Calu3 (cell line): ENCODE measurements around the gene TBC1D13. TPM values are rescaled to one million over a fixed set of nuclear protein-coding genes. Genes with fewer than 3 reads are reported as not detected.
A peak's percentile ranks its signal among the peaks of the same experiment; 100 is the strongest.
"Not testable (repeated sequence)": the region's sequence is repeated elsewhere in the genome, so short reads cannot be mapped to it uniquely, and the experiment has no call there.

ENCODE experiments used
- BruUV-seq: library from RNA; stranded (reverse); fragments of 400-500 nt; replicated peaks from 2 replicates; lab custom pipeline; 2021; lab: Mats Ljungman, UMichigan
- CTCF ChIA-PET: fragments of 300-600 bp; sonication (Branson Sonifier 250); formaldehyde crosslinking; loops from one replicate; lab custom pipeline; 2022; ENCODE audit warnings: antibody characterized with exemption; lab: Charles Lee
- DNase-seq: peaks from one replicate; pipeline ENCODE4 v3.0.0; 2022
- H3K27ac Mint-ChIP-seq: one replicate; pipeline ENCODE4 v1.8.0; 2022; ENCODE audit warnings: mixed read lengths; ENCODE audit not compliant: unreplicated experiment
- H3K27me3 Mint-ChIP-seq: one replicate; pipeline ENCODE4 v1.8.0; 2022; ENCODE audit warnings: mixed read lengths; ENCODE audit not compliant: unreplicated experiment
- H3K36me3 Mint-ChIP-seq: one replicate; pipeline ENCODE4 v1.8.0; 2022; ENCODE audit warnings: mild to moderate bottlenecking, moderate library complexity, mixed read lengths; ENCODE audit not compliant: insufficient read depth, unreplicated experiment
- H3K4me1 Mint-ChIP-seq: one replicate; pipeline ENCODE4 v1.8.0; 2022; ENCODE audit warnings: mild to moderate bottlenecking, low read depth, mixed read lengths; ENCODE audit not compliant: unreplicated experiment
- H3K4me3 Mint-ChIP-seq: one replicate; pipeline ENCODE4 v1.8.0; 2022; ENCODE audit warnings: mild to moderate bottlenecking, low read depth, moderate library complexity, mixed read lengths; ENCODE audit not compliant: unreplicated experiment
- H3K9me3 Mint-ChIP-seq: one replicate; pipeline ENCODE4 v1.8.0; 2022; ENCODE audit warnings: low read depth, mixed read lengths; ENCODE audit not compliant: unreplicated experiment
- intact Hi-C: fragments of 100-400 bp; cut with micrococcal nuclease; formaldehyde crosslinking; loops from one replicate; pipeline ENCODE4 v1.10.0; 2022; ENCODE audit not compliant: unreplicated experiment
- total RNA-seq: library from RNA; stranded (reverse); gene quantifications from 2 replicates; pipeline ENCODE4 v1.2.3, GENCODE V29; 2022
- TF ChIP-seq, protein P1 (sequence below): fragments of 200-600 bp; IDR thresholded peaks from one replicate; pipeline ENCODE4 v1.8.0; 2022; ENCODE audit warnings: antibody characterized with exemption; ENCODE audit not compliant: unreplicated experiment

Gene TBC1D13
- total RNA-seq, 1 experiment from 2014 or later, result 16.6 TPM

DNA sequence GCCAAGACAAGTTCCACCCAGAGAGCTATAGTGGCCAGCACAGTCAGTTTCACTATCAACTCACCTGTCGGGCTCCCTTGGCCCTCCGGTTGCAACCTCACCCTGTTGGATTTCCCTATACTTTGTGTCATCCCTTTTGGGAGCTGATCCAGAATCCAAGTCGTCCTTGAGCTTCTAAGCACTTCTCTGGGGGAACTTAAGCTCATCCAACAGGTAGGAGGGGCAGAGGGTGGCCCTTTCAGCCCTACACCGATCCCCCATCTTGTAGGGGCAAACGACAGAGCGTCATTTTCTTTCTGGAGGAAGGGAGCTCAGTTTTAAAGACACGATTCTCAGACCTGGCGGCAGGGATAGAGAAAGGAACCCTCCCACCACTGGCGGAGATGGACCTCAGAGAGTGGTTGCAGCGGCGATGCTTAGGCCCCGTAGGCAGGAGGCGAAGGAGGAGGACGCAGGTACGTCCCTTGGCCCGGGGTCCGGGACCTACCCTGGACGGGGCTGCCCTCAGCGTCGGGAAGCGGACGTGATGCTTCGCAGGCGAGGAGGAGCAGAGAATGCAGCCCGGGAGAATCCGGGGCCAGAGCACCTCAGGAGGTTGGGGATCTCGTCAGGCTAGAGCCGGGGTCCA is 15.8 kb upstream of the TBC1D13 start:
- peaks cover 5% of the 10 kb centered on the region for H3K9me3 Mint-ChIP-seq
- TF ChIP-seq, protein P1, sequence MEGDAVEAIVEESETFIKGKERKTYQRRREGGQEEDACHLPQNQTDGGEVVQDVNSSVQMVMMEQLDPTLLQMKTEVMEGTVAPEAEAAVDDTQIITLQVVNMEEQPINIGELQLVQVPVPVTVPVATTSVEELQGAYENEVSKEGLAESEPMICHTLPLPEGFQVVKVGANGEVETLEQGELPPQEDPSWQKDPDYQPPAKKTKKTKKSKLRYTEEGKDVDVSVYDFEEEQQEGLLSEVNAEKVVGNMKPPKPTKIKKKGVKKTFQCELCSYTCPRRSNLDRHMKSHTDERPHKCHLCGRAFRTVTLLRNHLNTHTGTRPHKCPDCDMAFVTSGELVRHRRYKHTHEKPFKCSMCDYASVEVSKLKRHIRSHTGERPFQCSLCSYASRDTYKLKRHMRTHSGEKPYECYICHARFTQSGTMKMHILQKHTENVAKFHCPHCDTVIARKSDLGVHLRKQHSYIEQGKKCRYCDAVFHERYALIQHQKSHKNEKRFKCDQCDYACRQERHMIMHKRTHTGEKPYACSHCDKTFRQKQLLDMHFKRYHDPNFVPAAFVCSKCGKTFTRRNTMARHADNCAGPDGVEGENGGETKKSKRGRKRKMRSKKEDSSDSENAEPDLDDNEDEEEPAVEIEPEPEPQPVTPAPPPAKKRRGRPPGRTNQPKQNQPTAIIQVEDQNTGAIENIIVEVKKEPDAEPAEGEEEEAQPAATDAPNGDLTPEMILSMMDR, result no peak
- H3K36me3 Mint-ChIP-seq, result peaks cover 24% of the 10 kb centered on the region
- H3K27ac Mint-ChIP-seq, result peak overlapping the region; percentile 71
- BruUV-seq, result no TSS peak
- intact Hi-C loops, result no loop called here
- peak overlapping the region; percentile 84 for H3K4me3 Mint-ChIP-seq
- H3K4me1 Mint-ChIP-seq, result peaks cover 8% of the 10 kb centered on the region
- no peaks in the 10 kb centered on the region for H3K27me3 Mint-ChIP-seq
- peak; percentile 15 for DNase-seq
- CTCF ChIA-PET, result interaction anchor here (1.6 kb wide), 1 partner anchor 17 kb away, joined by 4 read pairs; no protein-coding TSS in a partner anchor

DNA sequence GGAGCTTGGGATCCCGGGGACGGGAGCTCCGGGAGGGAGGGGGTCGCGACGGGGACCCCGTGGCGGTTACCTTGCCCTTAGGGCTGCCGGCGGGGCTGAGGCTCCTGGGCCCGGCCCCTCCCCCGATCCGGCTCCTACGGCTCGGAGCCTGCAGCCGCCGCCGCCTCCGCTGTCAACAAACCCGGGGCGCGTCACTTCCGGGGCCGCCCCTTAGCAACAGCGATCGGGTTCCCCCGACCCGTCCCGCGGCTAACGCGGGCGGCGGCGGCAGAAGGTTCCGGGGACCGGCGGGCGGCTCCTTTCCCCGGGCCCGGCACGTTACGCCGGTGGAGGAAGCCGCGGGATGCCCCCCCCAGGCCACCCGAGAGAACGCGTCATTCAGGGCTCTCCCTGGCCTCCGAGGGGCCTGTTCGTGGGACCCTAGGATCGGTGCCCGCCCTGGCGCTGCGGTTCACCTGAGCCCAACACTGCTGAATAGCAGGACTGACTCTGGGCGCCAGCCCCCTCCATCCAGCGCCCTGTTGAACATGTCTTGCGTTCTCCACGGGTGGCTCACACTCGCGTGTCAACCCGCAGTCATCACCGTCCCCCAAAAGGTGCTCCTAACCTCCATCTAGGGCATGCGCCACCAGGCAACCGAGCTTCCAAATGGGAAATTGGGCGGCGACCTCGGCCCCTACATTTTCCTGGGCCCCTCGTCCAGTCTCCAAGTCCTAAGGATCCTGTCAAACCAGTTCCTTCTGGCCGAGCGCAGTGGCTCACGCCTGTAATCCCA is 15.1 kb upstream of the TBC1D13 start, which contains the start of gene ZER1:
Gene ZER1 (minus strand): TSS at position 183 of the 775 bp plus-strand sequence. CDS start 16,362 bp downstream, outside the sequence.
- CTCF ChIA-PET, result interaction anchor here (1.6 kb wide), 1 partner anchor 17 kb away, joined by 4 read pairs; no protein-coding TSS in a partner anchor
- peaks cover 5% of the 10 kb centered on the region for H3K9me3 Mint-ChIP-seq
- peak; percentile 91 for DNase-seq
- peak within 1 kb of the TSS; percentile 71 for H3K27ac Mint-ChIP-seq
- peak within 1 kb of the TSS; percentile 84 for H3K4me3 Mint-ChIP-seq
- TF ChIP-seq, protein P1, result no peak
- no TSS peak for BruUV-seq
- intact Hi-C loops, result no loop called here
- H3K4me1 Mint-ChIP-seq, result peaks cover 8% of the 10 kb centered on the region
- peaks cover 24% of the 10 kb centered on the region for H3K36me3 Mint-ChIP-seq
- no peaks in the 10 kb centered on the region for H3K27me3 Mint-ChIP-seq

DNA sequence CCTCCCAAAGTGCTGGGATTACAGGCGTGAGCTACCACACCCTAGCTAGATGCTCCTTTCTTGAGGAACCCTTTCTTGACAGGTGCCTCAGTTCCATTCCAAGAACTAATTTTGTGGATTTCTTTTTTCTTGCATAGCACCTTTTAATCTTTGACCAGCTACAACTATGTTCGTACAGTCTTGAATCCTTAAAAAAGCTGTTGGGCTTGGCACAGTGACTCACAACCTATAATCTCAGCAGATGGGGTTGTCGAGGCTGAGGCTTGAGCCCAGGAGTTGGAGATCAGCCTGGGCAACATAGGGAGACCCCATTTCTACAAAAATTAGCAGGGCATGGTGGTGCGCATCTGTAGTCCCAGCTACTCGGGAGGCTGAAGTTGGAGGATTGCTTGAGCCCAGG is 14.0 kb upstream of the TBC1D13 start:
- Mint-ChIP-seq H3K4me1 (peaks cover 8% of the 10 kb centered on the region), H3K27me3 (no peaks in the 10 kb centered on the region), H3K36me3 (peaks cover 24% of the 10 kb centered on the region), H3K27ac (no peak overlapping the region), H3K9me3 (peaks cover 5% of the 10 kb centered on the region), H3K4me3 (no peak overlapping the region)
- intact Hi-C loops, result no loop called here
- BruUV-seq, result no TSS peak
- TF ChIP-seq, protein P1, result no peak
- CTCF ChIA-PET, result no interaction called here
- DNase-seq, result no peak

DNA sequence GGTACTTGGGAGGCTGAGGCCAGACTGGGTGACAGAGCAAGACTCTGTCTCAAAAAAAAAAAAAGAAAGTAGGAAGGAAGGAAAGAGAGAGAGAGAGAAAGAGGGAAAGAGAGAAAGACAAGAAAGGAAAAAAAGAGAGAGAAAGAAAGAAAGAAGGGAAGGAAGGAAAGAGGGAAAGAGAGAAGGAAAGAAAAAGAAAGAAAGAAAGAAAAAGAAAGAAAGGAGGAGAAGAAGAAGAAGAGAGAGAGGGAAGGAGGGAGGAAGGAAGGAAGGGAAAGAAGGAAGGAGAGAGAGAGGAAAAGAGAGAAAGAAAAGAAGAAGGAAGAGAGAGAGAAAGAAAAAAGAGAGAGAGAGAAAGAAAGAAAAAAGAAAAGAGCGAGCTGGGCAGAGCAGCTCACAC is 12.2 kb upstream of the TBC1D13 start:
- TF ChIP-seq, protein P1, result no peak
- CTCF ChIA-PET, result no interaction called here
- H3K36me3 Mint-ChIP-seq, result peaks cover 24% of the 10 kb centered on the region
- DNase-seq, result no peak
- H3K4me3 Mint-ChIP-seq, result no peak overlapping the region
- peaks cover 5% of the 10 kb centered on the region for H3K9me3 Mint-ChIP-seq
- peaks cover 8% of the 10 kb centered on the region for H3K4me1 Mint-ChIP-seq
- H3K27me3 Mint-ChIP-seq, result no peaks in the 10 kb centered on the region
- no TSS peak for BruUV-seq
- no peak overlapping the region for H3K27ac Mint-ChIP-seq
- intact Hi-C loops, result no loop called here

DNA sequence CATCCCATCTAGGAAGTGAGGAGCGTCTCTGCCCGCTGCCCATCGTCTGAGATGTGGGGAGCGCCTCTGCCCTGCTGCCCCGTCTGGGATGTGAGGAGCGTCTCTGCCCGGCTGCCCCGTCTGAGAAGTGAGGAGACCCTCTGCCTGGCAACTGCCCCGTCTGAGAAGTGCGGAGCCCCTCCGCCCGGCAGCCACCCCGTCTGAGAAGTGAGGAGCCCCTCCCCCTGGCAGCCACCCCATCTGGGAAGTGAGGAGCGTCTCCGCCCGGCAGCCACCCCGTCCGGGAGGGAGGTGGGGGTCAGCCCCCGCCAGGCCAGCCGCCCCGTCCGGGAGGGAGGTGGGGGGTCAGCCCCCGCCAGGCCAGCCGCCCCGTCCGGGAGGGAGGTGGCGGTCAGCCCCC is 7.0 kb upstream of the TBC1D13 start:
- H3K27ac Mint-ChIP-seq, CTCF ChIA-PET, DNase-seq, H3K27me3 Mint-ChIP-seq, H3K4me3 Mint-ChIP-seq, BruUV-seq, H3K4me1 Mint-ChIP-seq, intact Hi-C loops, H3K9me3 Mint-ChIP-seq, H3K36me3 Mint-ChIP-seq: not testable (repeated sequence)
